Measurements from ENCODE around the gene SOST.

SOST gene

GRCh38 chr17:43791589-43791988 is 33.0 kb upstream of the SOST start:
- TF ChIP-seq CTCF (IDR thresholded peaks at IDR 0.05; ENCODE audit: low read depth, low read length) = no peak
- DNase-seq (ENCODE audit: extremely low read depth, low read depth) = no peak

- DNase-seq (ENCODE audit: extremely low read depth, low read depth) = no peak
- no peak; the same call in 1 of the 2 replicates for TF ChIP-seq CTCF (IDR thresholded peaks at IDR 0.05; ENCODE audit: low read depth, low read length)
Measured at GRCh38 chr17:43790311-43790940, 31.8 kb upstream of the SOST start.

- TF ChIP-seq CTCF (IDR thresholded peaks at IDR 0.05; ENCODE audit: low read depth, low read length) = no peak
- no peak for DNase-seq (ENCODE audit: extremely low read depth, low read depth)
Measured at GRCh38 chr17:43789482-43789881, 30.9 kb upstream of the SOST start.

- no peak for DNase-seq (ENCODE audit: extremely low read depth, low read depth)
- no peak for TF ChIP-seq CTCF (IDR thresholded peaks at IDR 0.05; ENCODE audit: low read depth, low read length)
Measured at GRCh38 chr17:43788540-43788939, 29.9 kb upstream of the SOST start.

GRCh38 chr17:43787728-43788127 is 29.1 kb upstream of the SOST start:
- TF ChIP-seq CTCF (IDR thresholded peaks at IDR 0.05; ENCODE audit: low read depth, low read length) = no peak
- no peak for DNase-seq (ENCODE audit: extremely low read depth, low read depth)

DNA sequence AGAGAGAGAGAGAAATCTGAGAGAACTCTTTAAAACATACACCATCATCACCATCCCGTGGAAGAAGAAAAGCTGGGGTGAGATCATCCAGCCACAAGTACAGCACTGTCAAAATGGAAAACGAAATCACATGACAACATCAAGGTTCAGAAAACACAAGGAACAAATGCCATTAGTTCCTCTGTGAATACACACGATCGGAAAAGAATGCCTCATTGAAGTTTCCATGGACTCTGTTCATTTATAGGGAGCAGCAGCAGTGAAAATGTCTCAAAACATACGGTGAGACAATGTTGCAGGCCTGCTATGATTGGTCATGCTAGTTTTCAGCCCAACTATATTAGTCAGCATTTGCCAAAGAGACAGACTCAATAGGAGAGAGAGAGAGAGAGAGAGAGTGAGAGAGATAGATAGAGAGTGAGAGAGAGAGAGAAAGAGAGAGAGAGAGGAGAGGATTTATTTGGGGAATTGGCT is 26.1 kb upstream of the SOST start:
- DNase-seq (ENCODE audit: extremely low read depth, low read depth) = no peak
- TF ChIP-seq CTCF (IDR thresholded peaks at IDR 0.05; ENCODE audit: low read depth, low read length) = no peak

DNA sequence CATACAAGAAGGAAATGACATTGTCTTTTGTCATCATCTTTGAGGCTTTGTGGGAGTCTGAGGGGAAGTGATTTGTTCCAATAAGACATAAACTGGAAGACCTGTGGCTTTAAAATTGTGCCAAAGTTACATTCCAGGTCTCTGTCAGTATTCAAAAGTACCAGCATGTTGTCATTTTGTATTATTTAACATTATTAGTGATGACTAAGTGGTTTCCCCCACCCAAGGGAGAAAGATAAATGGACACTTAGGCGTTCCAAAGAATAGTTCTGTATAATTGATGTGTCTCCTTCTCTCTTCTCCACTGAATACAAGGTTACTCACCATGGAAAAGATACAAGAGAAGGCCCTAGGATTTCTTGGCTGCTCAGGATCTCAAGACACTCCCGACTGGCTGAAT is 25.5 kb upstream of the SOST start:
- no peak for TF ChIP-seq CTCF (IDR thresholded peaks at IDR 0.05; ENCODE audit: low read depth, low read length)
- no peak for DNase-seq (ENCODE audit: extremely low read depth, low read depth)

All from AG09319 (cell line).